Esophagus squamous epithelium (tissue), 4 donors: ENCODE data around the gene KRT40.

Experiments
- CTCF ChIP-seq, 6 experiments: fragments of 450-650 bp in 4 of 6; fragments of 200-600 bp in 2 of 6; sonication (generic) in 2 of 6; IDR thresholded peaks; one replicate each; pipeline ENCODE4 v1.5.1; 2016 to 2019; ENCODE audit warnings: antibody characterized with exemption in 6 of 6, mild to moderate bottlenecking in 4 of 6, moderate library complexity in 4 of 6
- POLR2A ChIP-seq, 4 donors: fragments of 450-650 bp; IDR thresholded peaks; one replicate each; pipeline ENCODE4 v1.6.1; 2017; ENCODE audit warnings: antibody characterized with exemption in 4 of 4, mild to moderate bottlenecking in 4 of 4, moderate library complexity in 3 of 4

- TF ChIP-seq CTCF (IDR thresholded peaks at IDR 0.05) = no peak
- TF ChIP-seq POLR2A (IDR thresholded peaks at IDR 0.05) = no peak
These were observed 9.8 kb downstream of the KRT40 start for GRCh38 chr17:40974366-40974765.
